Gastrocnemius medialis (tissue), 4 donors: ENCODE results near the gene CDK3.

Experiments
- CTCF ChIP-seq, 5 experiments: fragments of 450-650 bp in 3 of 5; fragments of 200-600 bp in 2 of 5; sonication (generic) in 2 of 5; IDR thresholded peaks in 4 of 5; conservative IDR thresholded peaks in 1 of 5; 1 replicate in 4 of 5; 2 replicates in 1 of 5; pipeline ENCODE4 v1.5.1; 2016 to 2019; ENCODE audit warnings: antibody characterized with exemption in 5 of 5, mild to moderate bottlenecking in 3 of 5, moderate library complexity in 3 of 5
- POLR2A ChIP-seq, 2 donors: fragments of 450-650 bp; IDR thresholded peaks; one replicate each; pipeline ENCODE4 v1.6.1; 2017; ENCODE audit warnings: antibody characterized with exemption in 2 of 2, mild to moderate bottlenecking in 2 of 2, moderate library complexity in 2 of 2

GRCh38 chr17:76032780-76033108, 32.1 kb downstream of the CDK3 start:
- TF ChIP-seq CTCF (IDR thresholded peaks at IDR 0.05 in 4 of 5, conservative IDR thresholded peaks at IDR 0.05 in 1 of 5) (no peak), POLR2A (IDR thresholded peaks at IDR 0.05) (no peak)
